Measurements from ENCODE around the gene AHCYL2.
"Not testable (repeated sequence)": the region's sequence is repeated elsewhere in the genome, so short reads cannot be mapped to it uniquely, and the experiment has no call there.

AHCYL2 gene

DNA sequence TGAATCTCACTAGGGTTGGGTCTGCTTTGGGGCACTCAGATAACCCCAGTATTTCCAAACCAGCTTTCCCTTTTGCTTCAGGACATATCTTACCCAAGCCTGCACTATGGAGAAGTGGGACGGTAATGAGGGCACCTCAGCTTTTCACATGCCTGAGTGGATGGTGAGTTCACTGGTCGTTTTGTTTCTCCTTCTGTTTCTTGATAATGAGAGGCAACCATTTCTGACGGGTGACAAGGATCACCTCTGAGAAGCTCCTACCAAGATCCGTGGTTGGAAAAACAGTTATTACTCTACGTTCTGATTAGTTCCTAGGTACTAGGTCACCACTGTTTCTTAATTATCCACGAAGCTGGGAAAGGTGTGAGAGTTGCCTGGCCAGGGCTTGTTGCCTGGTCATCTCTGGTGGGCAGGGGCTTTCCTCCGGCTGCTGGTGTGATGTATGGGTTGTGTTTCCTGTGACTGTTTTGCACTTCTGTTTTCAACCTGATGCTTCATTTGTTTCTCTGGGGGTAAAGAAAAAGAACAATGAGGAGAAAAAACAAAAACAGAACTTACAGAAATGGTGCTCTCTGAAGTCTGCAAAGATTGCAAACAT lies 143.7 kb downstream of the AHCYL2 start:
- Histone ChIP-seq H3K27me3 (ENCODE audit: low read length) (no peaks in the 10 kb centered on the region), H3K27ac (ENCODE audit: low read depth, low read length) (no peak overlapping the region), H3K36me3 (ENCODE audit: low read length) (no peaks in the 10 kb centered on the region), H3K4me3 (ENCODE audit: insufficient read depth, low read length, poor library complexity, severe bottlenecking) (no peak overlapping the region), H2AFZ (ENCODE audit: low read depth, low read length, severe bottlenecking) (no peak overlapping the region), H3K79me2 (ENCODE audit: insufficient read depth, low read length) (no peaks in the 10 kb centered on the region), H3K9me2 (replicated peaks; ENCODE audit: insufficient read depth, low read length) (no peaks in the 10 kb centered on the region), H3K9ac (ENCODE audit: low read length) (no peak overlapping the region), H3F3A (ENCODE audit: insufficient read depth) (no peaks in the 10 kb centered on the region), H3K4me2 (ENCODE audit: low read depth, low read length, poor library complexity, severe bottlenecking) (no peak overlapping the region), H3K9me3 (ENCODE audit: insufficient read depth, low read length) (no peaks in the 10 kb centered on the region), H4K20me1 (ENCODE audit: low read depth, low read length) (no peaks in the 10 kb centered on the region)
- TF ChIP-seq, protein P1, sequence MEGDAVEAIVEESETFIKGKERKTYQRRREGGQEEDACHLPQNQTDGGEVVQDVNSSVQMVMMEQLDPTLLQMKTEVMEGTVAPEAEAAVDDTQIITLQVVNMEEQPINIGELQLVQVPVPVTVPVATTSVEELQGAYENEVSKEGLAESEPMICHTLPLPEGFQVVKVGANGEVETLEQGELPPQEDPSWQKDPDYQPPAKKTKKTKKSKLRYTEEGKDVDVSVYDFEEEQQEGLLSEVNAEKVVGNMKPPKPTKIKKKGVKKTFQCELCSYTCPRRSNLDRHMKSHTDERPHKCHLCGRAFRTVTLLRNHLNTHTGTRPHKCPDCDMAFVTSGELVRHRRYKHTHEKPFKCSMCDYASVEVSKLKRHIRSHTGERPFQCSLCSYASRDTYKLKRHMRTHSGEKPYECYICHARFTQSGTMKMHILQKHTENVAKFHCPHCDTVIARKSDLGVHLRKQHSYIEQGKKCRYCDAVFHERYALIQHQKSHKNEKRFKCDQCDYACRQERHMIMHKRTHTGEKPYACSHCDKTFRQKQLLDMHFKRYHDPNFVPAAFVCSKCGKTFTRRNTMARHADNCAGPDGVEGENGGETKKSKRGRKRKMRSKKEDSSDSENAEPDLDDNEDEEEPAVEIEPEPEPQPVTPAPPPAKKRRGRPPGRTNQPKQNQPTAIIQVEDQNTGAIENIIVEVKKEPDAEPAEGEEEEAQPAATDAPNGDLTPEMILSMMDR (IDR thresholded peaks at IDR 0.05; ENCODE audit: insufficient read depth, low read length, poor library complexity, severe bottlenecking) = no peak
- no peak for TF ChIP-seq EZH2phosphoT487 (conservative IDR thresholded peaks at IDR 0.05; ENCODE audit: low read length)

DNA sequence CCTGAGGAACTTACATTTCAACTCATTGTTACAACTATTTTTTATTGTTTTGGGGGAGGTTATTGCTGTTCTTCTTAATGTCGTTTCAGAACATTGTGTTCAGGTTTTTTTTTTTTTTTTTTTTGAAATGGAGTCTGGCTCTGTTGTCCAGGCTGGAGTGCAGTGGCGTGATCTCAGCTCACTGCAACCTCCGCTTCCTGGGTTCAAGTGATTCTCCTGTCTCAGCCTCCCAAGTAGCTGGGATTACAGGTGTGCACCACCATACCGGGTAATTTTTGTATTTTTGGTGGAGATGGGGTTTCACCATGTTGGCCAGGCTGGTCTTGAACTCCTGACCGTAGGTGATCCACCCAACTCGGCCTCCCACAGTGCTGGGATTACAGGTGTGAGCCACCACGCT lies 144.6 kb downstream of the AHCYL2 start:
- not testable (repeated sequence) for H3F3A ChIP-seq (ENCODE audit: insufficient read depth); H3K9me2 ChIP-seq (replicated peaks; ENCODE audit: insufficient read depth, low read length); H3K36me3 ChIP-seq (ENCODE audit: low read length); H3K79me2 ChIP-seq (ENCODE audit: insufficient read depth, low read length); H3K27me3 ChIP-seq (ENCODE audit: low read length); H3K9me3 ChIP-seq (ENCODE audit: insufficient read depth, low read length); H3K4me2 ChIP-seq (ENCODE audit: low read depth, low read length, poor library complexity, severe bottlenecking); H3K9ac ChIP-seq (ENCODE audit: low read length); H3K27ac ChIP-seq (ENCODE audit: low read depth, low read length); H2AFZ ChIP-seq (ENCODE audit: low read depth, low read length, severe bottlenecking); H3K4me3 ChIP-seq (ENCODE audit: insufficient read depth, low read length, poor library complexity, severe bottlenecking); H4K20me1 ChIP-seq (ENCODE audit: low read depth, low read length)

DNA sequence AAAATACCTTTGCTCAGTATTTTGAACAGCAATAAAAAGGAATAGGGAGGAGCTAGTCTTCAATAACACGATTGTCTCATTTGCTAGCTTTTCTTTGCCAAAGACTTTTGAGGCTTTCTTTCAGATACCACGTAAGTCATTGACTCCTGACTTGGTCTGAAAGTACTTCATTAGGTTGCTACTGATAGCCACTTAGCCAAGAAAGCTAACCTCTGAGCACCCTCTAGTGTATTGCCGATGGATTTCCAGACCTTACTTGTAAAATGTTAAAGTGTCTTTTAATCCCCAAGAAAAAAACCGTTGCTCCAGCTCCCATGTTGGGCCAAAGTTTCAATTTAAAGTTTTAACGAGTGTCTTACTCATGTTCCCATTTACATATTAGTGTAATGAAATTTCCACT lies 146.0 kb downstream of the AHCYL2 start:
- Histone ChIP-seq H3K9ac (ENCODE audit: low read length) (no peak overlapping the region), H3K79me2 (ENCODE audit: insufficient read depth, low read length) (no peaks in the 10 kb centered on the region), H2AFZ (ENCODE audit: low read depth, low read length, severe bottlenecking) (no peak overlapping the region), H3K27ac (ENCODE audit: low read depth, low read length) (no peak overlapping the region), H3K36me3 (ENCODE audit: low read length) (no peaks in the 10 kb centered on the region), H3K9me3 (ENCODE audit: insufficient read depth, low read length) (no peaks in the 10 kb centered on the region), H3K9me2 (replicated peaks; ENCODE audit: insufficient read depth, low read length) (no peaks in the 10 kb centered on the region), H4K20me1 (ENCODE audit: low read depth, low read length) (no peaks in the 10 kb centered on the region), H3K4me3 (ENCODE audit: insufficient read depth, low read length, poor library complexity, severe bottlenecking) (no peak overlapping the region), H3K4me2 (ENCODE audit: low read depth, low read length, poor library complexity, severe bottlenecking) (no peak overlapping the region), H3K27me3 (ENCODE audit: low read length) (no peaks in the 10 kb centered on the region), H3F3A (ENCODE audit: insufficient read depth) (no peaks in the 10 kb centered on the region)
- TF ChIP-seq, protein P1 (IDR thresholded peaks at IDR 0.05; ENCODE audit: insufficient read depth, low read length, poor library complexity, severe bottlenecking) = no peak
- no peak for TF ChIP-seq EZH2phosphoT487 (conservative IDR thresholded peaks at IDR 0.05; ENCODE audit: low read length)

DNA sequence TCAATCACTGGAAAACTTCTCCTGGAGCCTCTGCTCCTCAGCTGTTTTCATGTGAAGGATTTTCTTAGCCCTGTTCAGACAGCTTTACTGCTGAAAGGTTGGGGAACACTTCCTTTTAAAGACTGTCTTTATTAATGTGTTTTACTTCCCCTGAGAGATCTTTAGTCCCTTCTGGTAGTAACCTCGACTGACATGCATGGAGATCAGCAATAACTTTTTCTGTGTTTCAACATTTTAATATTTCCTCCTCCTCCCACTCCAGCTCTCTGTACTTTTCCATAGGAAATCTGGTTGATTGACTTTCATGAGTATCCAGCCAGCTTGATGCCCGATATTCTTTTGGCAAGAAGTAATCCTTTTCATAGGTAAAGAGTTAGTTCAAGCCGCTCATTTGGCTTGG lies 146.7 kb downstream of the AHCYL2 start:
- Histone ChIP-seq H3K9ac (ENCODE audit: low read length) (no peak overlapping the region), H3K27ac (ENCODE audit: low read depth, low read length) (no peak overlapping the region), H3K4me2 (ENCODE audit: low read depth, low read length, poor library complexity, severe bottlenecking) (no peak overlapping the region), H3F3A (ENCODE audit: insufficient read depth) (no peaks in the 10 kb centered on the region), H3K27me3 (ENCODE audit: low read length) (no peaks in the 10 kb centered on the region), H3K79me2 (ENCODE audit: insufficient read depth, low read length) (no peaks in the 10 kb centered on the region), H3K36me3 (ENCODE audit: low read length) (no peaks in the 10 kb centered on the region), H3K9me3 (ENCODE audit: insufficient read depth, low read length) (no peaks in the 10 kb centered on the region), H2AFZ (ENCODE audit: low read depth, low read length, severe bottlenecking) (no peak overlapping the region), H4K20me1 (ENCODE audit: low read depth, low read length) (no peaks in the 10 kb centered on the region), H3K9me2 (replicated peaks; ENCODE audit: insufficient read depth, low read length) (no peaks in the 10 kb centered on the region), H3K4me3 (ENCODE audit: insufficient read depth, low read length, poor library complexity, severe bottlenecking) (no peak overlapping the region)
- TF ChIP-seq EZH2phosphoT487 (conservative IDR thresholded peaks at IDR 0.05; ENCODE audit: low read length) = no peak
- TF ChIP-seq, protein P1 (IDR thresholded peaks at IDR 0.05; ENCODE audit: insufficient read depth, low read length, poor library complexity, severe bottlenecking) = no peak

All from SU-DHL-6 (cell line).